ENCODE data around the gene MLST8. TPM values are rescaled to one million over a fixed set of nuclear protein-coding genes. Genes with fewer than 3 reads are reported as not detected.
A peak's percentile ranks its signal among the peaks of the same experiment; 100 is the strongest.

Gene MLST8
- total RNA-seq, 1 donor: 30.8 TPM

- peak overlapping the region; percentile 52 for H3K4me3 ChIP-seq (ENCODE audit: low read depth, low read length)
- peak; percentile 87 for DNase-seq (ENCODE audit: low read depth)
- no peak for TF ChIP-seq CTCF (IDR thresholded peaks at IDR 0.05; ENCODE audit: insufficient read depth, low read length)
Measured at GRCh38 chr16:2159175-2159838, 45.9 kb upstream of the MLST8 start.

GRCh38 chr16:2160915-2161551 is 44.2 kb upstream of the MLST8 start:
- peak; percentile 70 for DNase-seq (ENCODE audit: low read depth)
- no peak for TF ChIP-seq CTCF (IDR thresholded peaks at IDR 0.05; ENCODE audit: insufficient read depth, low read length)
- H3K4me3 ChIP-seq (ENCODE audit: low read depth, low read length): peak overlapping the region; percentile 22

DNA sequence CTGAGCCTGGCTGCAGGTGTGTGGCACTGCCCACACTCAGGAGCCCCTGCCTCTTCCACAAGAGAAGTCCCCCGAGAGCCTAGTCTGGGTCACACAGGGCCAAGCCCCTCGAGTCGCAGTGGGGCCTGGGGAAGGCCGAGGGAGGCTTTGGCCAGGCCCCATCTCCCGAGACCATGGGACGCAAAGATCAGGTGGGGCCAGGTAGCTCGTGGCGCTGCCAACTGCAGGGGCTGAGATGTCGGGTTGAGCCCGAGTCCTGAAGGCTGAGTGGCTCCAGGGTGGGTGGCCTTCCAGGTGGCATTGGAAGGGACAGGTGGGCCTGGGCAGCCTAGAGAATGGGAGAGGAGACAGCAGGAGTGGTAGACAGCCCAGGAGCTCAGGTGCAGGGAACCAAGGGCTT is 43.3 kb upstream of the MLST8 start:
- DNase-seq (ENCODE audit: low read depth): no peak
- no peak for TF ChIP-seq CTCF (IDR thresholded peaks at IDR 0.05; ENCODE audit: insufficient read depth, low read length)
- H3K4me3 ChIP-seq (ENCODE audit: low read depth, low read length): no peak overlapping the region

DNA sequence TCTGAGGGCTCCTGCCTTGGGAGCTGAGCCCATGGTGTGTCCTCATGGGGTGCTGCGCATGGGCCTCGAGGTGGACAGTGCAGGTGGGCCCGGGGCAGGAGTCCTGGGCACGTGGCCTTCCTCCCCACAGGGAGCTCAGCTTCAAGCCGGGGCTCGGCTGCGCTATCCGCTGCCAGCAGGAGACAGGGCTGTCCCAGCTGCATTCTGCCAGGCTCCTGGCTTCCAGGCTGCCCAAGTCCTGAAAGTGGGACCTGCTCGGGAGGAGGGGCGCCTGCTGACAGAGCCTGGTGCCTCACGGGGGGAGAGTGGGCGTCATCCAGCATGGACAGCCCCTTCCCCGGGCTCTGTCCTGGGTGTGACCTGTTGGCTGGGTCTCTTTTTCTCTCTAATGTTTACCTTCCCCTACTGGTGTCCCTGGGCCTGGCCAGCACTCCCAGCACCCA is 42.6 kb upstream of the MLST8 start:
- DNase-seq (ENCODE audit: low read depth): no peak
- H3K4me3 ChIP-seq (ENCODE audit: low read depth, low read length): no peak overlapping the region
- no peak for TF ChIP-seq CTCF (IDR thresholded peaks at IDR 0.05; ENCODE audit: insufficient read depth, low read length)

- no peak for TF ChIP-seq CTCF (IDR thresholded peaks at IDR 0.05; ENCODE audit: insufficient read depth, low read length)
Measured at GRCh38 chr16:2163211-2163881, 41.9 kb upstream of the MLST8 start.

DNA sequence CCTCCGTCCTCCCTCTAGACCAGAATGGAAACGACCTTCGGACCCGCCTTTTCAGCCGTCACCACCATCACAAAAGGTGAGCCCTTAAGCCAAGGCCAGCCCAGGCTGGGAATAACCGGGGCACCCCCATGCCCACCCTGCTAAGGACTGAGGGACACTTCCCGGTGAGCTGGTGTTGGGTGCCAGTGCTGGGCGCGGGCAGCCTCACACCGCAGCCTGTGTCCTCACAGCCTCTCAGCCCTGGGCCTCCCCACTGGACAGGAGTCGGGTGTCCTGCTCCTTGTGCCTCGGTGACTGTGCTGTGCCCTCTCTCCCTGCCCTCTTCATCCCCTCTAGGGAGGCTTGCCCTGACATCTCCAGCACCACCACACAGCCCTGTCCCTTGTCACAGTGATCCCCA is 39.4 kb upstream of the MLST8 start:
- no peak overlapping the region for H3K4me3 ChIP-seq (ENCODE audit: low read depth, low read length)
- DNase-seq (ENCODE audit: low read depth): no peak
- TF ChIP-seq CTCF (IDR thresholded peaks at IDR 0.05; ENCODE audit: insufficient read depth, low read length): no peak

More at GRCh38 chr16:2163211-2163881, 41.9 kb upstream of the MLST8 start:
- no peak overlapping the region for H3K4me3 ChIP-seq (ENCODE audit: low read depth, low read length)
- DNase-seq (ENCODE audit: low read depth): no peak
